A549 (cell line): Measurements from ENCODE around the gene PNMT. TPM values are rescaled to one million over a fixed set of nuclear protein-coding genes. Genes with fewer than 3 reads are reported as not detected.

Experiments used
- ATAC-seq, 2 experiments: fragments of 200-7000 bp in 1 of 2; fragments of >200 bp in 1 of 2; cut with Nextera tagmentation in 1 of 2; cut with Tn5 transposase in 1 of 2; 3 replicates each; pipeline versions ENCODE4 v1.8.0 to v1.9.1; 2018 to 2020; ENCODE audit warnings: mild to moderate bottlenecking in 1 of 2, moderate library complexity in 1 of 2
- CTCF ChIA-PET: fragments of 300-600 bp; sonication (Branson Sonifier 250); formaldehyde crosslinking; extraction: SDS; loops from one replicate; lab custom pipeline; 2021; ENCODE audit warnings: antibody characterized with exemption, inconsistent platforms; lab: Yijun Ruan, JAX
- POLR2A ChIA-PET: fragments of 350-600 bp; formaldehyde crosslinking; extraction: SDS; loops from one replicate; lab custom pipeline; 2021; ENCODE audit warnings: antibody characterized with exemption, inconsistent platforms; lab: Yijun Ruan, JAX
- DNase-seq, 2 experiments: peaks; one replicate each; pipeline versions ENCODE4 v3.0.0 to v3.0.0-alpha.2; 2011 to 2016; ENCODE audit warnings: low read depth in 1 of 2, low spot score in 1 of 2
- FAIRE-seq: peaks from 2 replicates; lab custom pipeline; 2011; peaks lifted over from hg19 to GRCh38; lab: Jason Lieb, UNC
- H3K27ac ChIP-seq, 2 experiments: fragments of >200 bp; sonication (Bioruptor Twin); formaldehyde crosslinking; 3 replicates each; pipeline ENCODE4 v1.5.1; 2016 to 2017
- H3K4me1 ChIP-seq: fragments of >200 bp; sonication (Bioruptor Twin); formaldehyde crosslinking; 3 replicates; pipeline ENCODE4 v1.6.1; 2016
- H3K4me2 ChIP-seq: fragments of >200 bp; sonication (Bioruptor Twin); formaldehyde crosslinking; 3 replicates; pipeline ENCODE4 v1.6.1; 2016
- H3K4me3 ChIP-seq: fragments of >200 bp; sonication (Bioruptor Twin); formaldehyde crosslinking; 3 replicates; pipeline ENCODE4 v1.5.1; 2016
- H3K9me3 ChIP-seq: fragments of >200 bp; sonication (Bioruptor Twin); formaldehyde crosslinking; 3 replicates; pipeline ENCODE4 v1.6.1; 2016
- BHLHE40 ChIP-seq: IDR thresholded peaks from 2 replicates; pipeline ENCODE4 v1.6.1; 2012; ENCODE audit warnings: low read depth, low read length, inconsistent platforms
- CBX2 ChIP-seq: fragments of 200-600 bp; sonication (generic); IDR thresholded peaks from 2 replicates; pipeline ENCODE4 v1.6.1; 2016; ENCODE audit warnings: low read depth, mild to moderate bottlenecking, borderline replicate concordance
- EHMT2 ChIP-seq: fragments of 200-600 bp; sonication (generic); IDR thresholded peaks from 2 replicates; pipeline ENCODE4 v1.6.1; 2016; ENCODE audit warnings: antibody characterized with exemption, low read depth, mild to moderate bottlenecking, moderate library complexity
- ESRRA ChIP-seq: fragments of 150-350 bp; IDR thresholded peaks from 2 replicates; pipeline ENCODE4 v1.6.1; 2014; ENCODE audit warnings: mild to moderate bottlenecking, low read length, borderline replicate concordance
- FOSL2 ChIP-seq, 2 experiments: fragments of 450-650 bp in 1 of 2; fragments of >200 bp in 1 of 2; sonication (Bioruptor Twin) in 1 of 2; formaldehyde crosslinking; IDR thresholded peaks; 2 replicates each; pipeline versions ENCODE4 v1.5.0 to v1.6.1; 2016 to 2020; ENCODE audit warnings: mild to moderate bottlenecking in 1 of 2, moderate library complexity in 1 of 2
- GATA3 ChIP-seq: IDR thresholded peaks from 2 replicates; pipeline ENCODE4 v1.6.1; 2012; ENCODE audit warnings: borderline replicate concordance
- HEYL ChIP-seq: fragments of 250-450 bp; sonication (Bioruptor Pico); IDR thresholded peaks from 2 replicates; pipeline ENCODE4 v1.8.0; 2021; ENCODE audit warnings: mild to moderate bottlenecking, moderate library complexity
- HOXA7 ChIP-seq: fragments of 250-450 bp; sonication (Bioruptor Pico); IDR thresholded peaks from 2 replicates; pipeline ENCODE4 v1.5.0; 2020; ENCODE audit warnings: mild to moderate bottlenecking, moderate library complexity
- HOXB5 ChIP-seq: fragments of 250-450 bp; sonication (Bioruptor Pico); IDR thresholded peaks from 2 replicates; pipeline ENCODE4 v1.5.0; 2020; ENCODE audit warnings: mild to moderate bottlenecking, moderate library complexity
- JUNB ChIP-seq: fragments of >200 bp; sonication (Bioruptor Twin); formaldehyde crosslinking; IDR thresholded peaks from 2 replicates; pipeline ENCODE4 v1.6.1; 2016
- KDM5A ChIP-seq: fragments of 200-600 bp; sonication (generic); IDR thresholded peaks from 2 replicates; pipeline ENCODE4 v1.6.1; 2016; ENCODE audit warnings: antibody characterized with exemption, mild to moderate bottlenecking
- MAX ChIP-seq: IDR thresholded peaks from 2 replicates; pipeline ENCODE4 v1.6.1; 2012
- MAZ ChIP-seq: fragments of 150-350 bp; IDR thresholded peaks from 2 replicates; pipeline ENCODE4 v1.6.1; 2014; ENCODE audit warnings: antibody characterized with exemption, low read depth, low read length, borderline replicate concordance
- NPAS2 ChIP-seq: fragments of 250-450 bp; sonication (Bioruptor Pico); IDR thresholded peaks from 2 replicates; pipeline ENCODE4 v1.8.0; 2022; ENCODE audit warnings: mild to moderate bottlenecking, moderate library complexity, borderline replicate concordance
- PHF8 ChIP-seq: fragments of 200-600 bp; sonication (generic); IDR thresholded peaks from 2 replicates; pipeline ENCODE4 v1.6.1; 2016; ENCODE audit warnings: low read depth, mild to moderate bottlenecking, antibody characterized with exemption, moderate library complexity, borderline replicate concordance
- POLR2AphosphoS2 ChIP-seq: conservative IDR thresholded peaks from 2 replicates; pipeline ENCODE4 v1.6.1; 2012; ENCODE audit warnings: low read length, improper control_type of control experiment, inconsistent platforms
- RAD21 ChIP-seq, 2 experiments: fragments of >200 bp in 1 of 2; sonication (Bioruptor Twin) in 1 of 2; formaldehyde crosslinking in 1 of 2; IDR thresholded peaks in 1 of 2; conservative IDR thresholded peaks in 1 of 2; 2 replicates in 1 of 2; 3 replicates in 1 of 2; pipeline ENCODE4 v1.6.1; 2012 to 2018; ENCODE audit warnings: inconsistent platforms in 1 of 2
- RARB ChIP-seq: fragments of 250-450 bp; sonication (Bioruptor Pico); IDR thresholded peaks from 2 replicates; pipeline ENCODE4 v1.8.0; 2021; ENCODE audit warnings: mild to moderate bottlenecking, moderate library complexity
- RFX5 ChIP-seq: fragments of 450-650 bp; IDR thresholded peaks from 2 replicates; pipeline ENCODE4 v1.7.1; 2014; ENCODE audit warnings: antibody characterized with exemption, mild to moderate bottlenecking, moderate library complexity
- RNF2 ChIP-seq: fragments of 200-600 bp; sonication (generic); IDR thresholded peaks from 2 replicates; pipeline ENCODE4 v1.6.1; 2016; ENCODE audit warnings: low read depth, mild to moderate bottlenecking, antibody characterized with exemption, moderate library complexity, borderline replicate concordance
- SMC3 ChIP-seq: fragments of >200 bp; sonication (Bioruptor Twin); formaldehyde crosslinking; IDR thresholded peaks from 3 replicates; pipeline ENCODE4 v1.6.1; 2018; ENCODE audit warnings: inconsistent platforms
- SREBF2 ChIP-seq: fragments of 450-650 bp; IDR thresholded peaks from 2 replicates; pipeline ENCODE4 v1.6.1; 2014; ENCODE audit warnings: mild to moderate bottlenecking, moderate library complexity
- TFCP2L1 ChIP-seq: fragments of 250-450 bp; sonication (Bioruptor Pico); IDR thresholded peaks from 2 replicates; pipeline ENCODE4 v1.5.0; 2021; ENCODE audit warnings: mild to moderate bottlenecking
- TP53 ChIP-seq: fragments of 250-450 bp; sonication (Bioruptor Pico); IDR thresholded peaks from 2 replicates; pipeline ENCODE4 v1.5.0; 2021; ENCODE audit warnings: mild to moderate bottlenecking, moderate library complexity
- USF2 ChIP-seq: fragments of 450-650 bp; IDR thresholded peaks from 2 replicates; pipeline ENCODE4 v1.6.1; 2014; ENCODE audit warnings: antibody characterized with exemption
- ZC3H11A ChIP-seq: fragments of 450-650 bp; IDR thresholded peaks from 2 replicates; pipeline ENCODE4 v1.6.1; 2014; ENCODE audit warnings: antibody characterized with exemption, mild to moderate bottlenecking
- ZFP36 ChIP-seq: fragments of 450-650 bp; IDR thresholded peaks from 2 replicates; pipeline ENCODE4 v1.6.1; 2014; ENCODE audit warnings: borderline replicate concordance; ENCODE audit not compliant: partially characterized antibody
- ZNF302 ChIP-seq: fragments of 250-450 bp; sonication (Bioruptor Pico); IDR thresholded peaks from 2 replicates; pipeline ENCODE4 v1.9.0; 2021; ENCODE audit warnings: inconsistent platforms, mild to moderate bottlenecking, moderate library complexity
- ZSCAN20 ChIP-seq: fragments of 250-450 bp; sonication (Bioruptor Pico); IDR thresholded peaks from 2 replicates; pipeline ENCODE4 v1.8.0; 2022; ENCODE audit warnings: mild to moderate bottlenecking, moderate library complexity
- WGBS: methylation state at CpG from one replicate; pipeline ENCODE4 v1.1.6; 2017; ENCODE audit errors: missing lambda C conversion rate; 5-methylcytosine and 5-hydroxymethylcytosine counted together
- polyA minus RNA-seq: library from RNA; depleted of rRNA, polyadenylated mRNA; stranded (reverse); fragments of >200 nt; gene quantifications from 2 replicates; pipeline ENCODE4 v1.2.3, GENCODE V29; 2011; rRNA and poly(A)+ RNA removed
- polyA plus RNA-seq, 4 experiments: library from polyadenylated mRNA; depleted of rRNA in 3 of 4; stranded (reverse); fragments of >200 nt; fragmentation: RNase III in 1 of 4; extraction: RNeasy Plus Mini Kit Qiagen cat#74134 plus additional on column Dnase treatment in 1 of 4; gene quantifications; 2 replicates in 3 of 4; 3 replicates in 1 of 4; pipeline ENCODE4 v1.2.3, GENCODE V29; 2011 to 2017
- TF ChIP-seq, protein P1 (sequence below): fragments of 250-450 bp; sonication (Bioruptor Pico); IDR thresholded peaks from 2 replicates; pipeline ENCODE4 v1.5.0; 2021; ENCODE audit warnings: mild to moderate bottlenecking, moderate library complexity, borderline replicate concordance
- TF ChIP-seq, protein P2 (sequence below): fragments of 150-350 bp; IDR thresholded peaks from 2 replicates; pipeline ENCODE4 v1.6.1; 2014; ENCODE audit warnings: low read depth, mild to moderate bottlenecking, low read length

Gene PNMT, protein sequence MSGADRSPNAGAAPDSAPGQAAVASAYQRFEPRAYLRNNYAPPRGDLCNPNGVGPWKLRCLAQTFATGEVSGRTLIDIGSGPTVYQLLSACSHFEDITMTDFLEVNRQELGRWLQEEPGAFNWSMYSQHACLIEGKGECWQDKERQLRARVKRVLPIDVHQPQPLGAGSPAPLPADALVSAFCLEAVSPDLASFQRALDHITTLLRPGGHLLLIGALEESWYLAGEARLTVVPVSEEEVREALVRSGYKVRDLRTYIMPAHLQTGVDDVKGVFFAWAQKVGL
- polyA plus RNA-seq (2011; rRNA removed), result not detected in 2 replicates
- 0.05 and 0.16 TPM in 2 replicates for polyA plus RNA-seq (2012; cell fraction: cytosol; rRNA removed)
- 0.12 TPM in 1 of 2 replicates, not detected in the other for polyA plus RNA-seq (2012; cell fraction: nucleus; rRNA removed)
- 0.16 TPM in 1 of 3 replicates, not detected in the others for polyA plus RNA-seq (2017; fragmentation: RNase III; extraction: RNeasy Plus Mini Kit Qiagen cat#74134 plus additional on column Dnase treatment)
- not detected in 2 replicates for polyA minus RNA-seq

GRCh38 chr17:39667945-39668924 is at the start of gene PNMT:
PNMT (plus strand) TSS chr17:39668453; CDS start chr17:39668476, 23 bp downstream.
- 19% methylated on average over 51 of the region's 85 CpGs for WGBS
- Histone ChIP-seq H3K4me1 (peaks cover 49% of the 10 kb centered on the region), H3K4me2 (peak within 1 kb of the TSS; percentile 87), H3K27ac (peak within 1 kb of the TSS; percentile 74 to 89; a peak in 5 of 6 replicates), H3K4me3 (peak within 1 kb of the TSS; percentile 38), H3K9me3 (no peaks in the 10 kb centered on the region)
- ATAC-seq (peak; percentile 30 to 52; a peak in 5 of 6 replicates), DNase-seq (peak; percentile 78 to 84), FAIRE-seq (no peak)
- ChIA-PET POLR2A (interaction anchor here (0.7 to 1.0 kb wide), 2 partner anchors 17 to 20 kb away, joined by 3 to 5 read pairs; partner anchors contain the start of gene PGAP3), CTCF (interaction anchor here (0.5 to 50.7 kb wide), 21 partner anchors 8 to 269 kb away, joined by 3 to 1391 read pairs (median 3); partner anchors contain the start of genes ERBB2, MIEN1, PGAP3 and PPP1R1B)
- TF ChIP-seq ZNF302 (CRISPR knock-in tag) (no peak), ZFP36 (no peak), ZC3H11A (no peak), FOSL2 (IDR thresholded peaks at IDR 0.05) (no peak), FOSL2 (CRISPR knock-in tag; IDR thresholded peaks at IDR 0.05) (no peak), TP53 (no peak), SREBF2 (no peak), RAD21 (conservative IDR thresholded peaks at IDR 0.05 in 1 of 2, IDR thresholded peaks at IDR 0.05 in 1 of 2) (peak; percentile 43 to 49), RARB (CRISPR knock-in tag) (no peak), POLR2AphosphoS2 (no peak), HOXA7 (CRISPR knock-in tag) (no peak), SMC3 (peak; percentile 71), KDM5A (no peak), USF2 (no peak), MAZ (no peak), HEYL (CRISPR knock-in tag) (no peak), RFX5 (no peak), CBX2 (no peak), MAX (peak; percentile 91), JUNB (no peak), NPAS2 (CRISPR knock-in tag) (no peak), ZSCAN20 (CRISPR knock-in tag) (no peak), HOXB5 (CRISPR knock-in tag) (0 out of 2 replicates have a peak, but pooled peaks have one; percentile 37), RNF2 (no peak), EHMT2 (no peak), TFCP2L1 (CRISPR knock-in tag) (peak; percentile 77), BHLHE40 (no peak), PHF8 (0 out of 2 replicates have a peak, but pooled peaks have one; percentile 21), ESRRA (no peak), GATA3 (no peak)
- TF ChIP-seq, protein P1, sequence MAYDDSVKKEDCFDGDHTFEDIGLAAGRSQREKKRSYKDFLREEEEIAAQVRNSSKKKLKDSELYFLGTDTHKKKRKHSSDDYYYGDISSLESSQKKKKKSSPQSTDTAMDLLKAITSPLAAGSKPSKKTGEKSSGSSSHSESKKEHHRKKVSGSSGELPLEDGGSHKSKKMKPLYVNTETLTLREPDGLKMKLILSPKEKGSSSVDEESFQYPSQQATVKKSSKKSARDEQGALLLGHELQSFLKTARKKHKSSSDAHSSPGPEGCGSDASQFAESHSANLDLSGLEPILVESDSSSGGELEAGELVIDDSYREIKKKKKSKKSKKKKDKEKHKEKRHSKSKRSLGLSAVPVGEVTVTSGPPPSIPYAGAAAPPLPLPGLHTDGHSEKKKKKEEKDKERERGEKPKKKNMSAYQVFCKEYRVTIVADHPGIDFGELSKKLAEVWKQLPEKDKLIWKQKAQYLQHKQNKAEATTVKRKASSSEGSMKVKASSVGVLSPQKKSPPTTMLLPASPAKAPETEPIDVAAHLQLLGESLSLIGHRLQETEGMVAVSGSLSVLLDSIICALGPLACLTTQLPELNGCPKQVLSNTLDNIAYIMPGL, result peak; percentile 81
- TF ChIP-seq, protein P2, sequence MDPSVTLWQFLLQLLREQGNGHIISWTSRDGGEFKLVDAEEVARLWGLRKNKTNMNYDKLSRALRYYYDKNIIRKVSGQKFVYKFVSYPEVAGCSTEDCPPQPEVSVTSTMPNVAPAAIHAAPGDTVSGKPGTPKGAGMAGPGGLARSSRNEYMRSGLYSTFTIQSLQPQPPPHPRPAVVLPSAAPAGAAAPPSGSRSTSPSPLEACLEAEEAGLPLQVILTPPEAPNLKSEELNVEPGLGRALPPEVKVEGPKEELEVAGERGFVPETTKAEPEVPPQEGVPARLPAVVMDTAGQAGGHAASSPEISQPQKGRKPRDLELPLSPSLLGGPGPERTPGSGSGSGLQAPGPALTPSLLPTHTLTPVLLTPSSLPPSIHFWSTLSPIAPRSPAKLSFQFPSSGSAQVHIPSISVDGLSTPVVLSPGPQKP, result no peak
